ENCODE data around the gene NUDCD3.

GRCh38 chr7:44385434-44386138 is 104.9 kb downstream of the NUDCD3 start:
- TF ChIP-seq CTCF (IDR thresholded peaks at IDR 0.05; ENCODE audit: insufficient read depth, low read depth, low read length) (no peak), EZH2 (IDR thresholded peaks at IDR 0.05; ENCODE audit: insufficient read depth, low read length) (no peak)
